HepG2 (cell line): ENCODE data around the gene GNG7. TPM values are rescaled to one million over a fixed set of nuclear protein-coding genes. Genes with fewer than 3 reads are reported as not detected.

Experiments
- ATAC-seq: fragments of 200-7000 bp; cut with Tn5 transposase; 3 replicates; pipeline ENCODE4 v1.9.1; 2020; ENCODE audit warnings: mild to moderate bottlenecking, moderate library complexity
- BruUV-seq: library from RNA; stranded (reverse); fragments of 400-500 nt; replicated peaks from 2 replicates; lab custom pipeline; 2021; lab: Mats Ljungman, UMichigan
- CTCF ChIA-PET: fragments of 300-600 bp; formaldehyde crosslinking; extraction: SDS; loops from one replicate; lab custom pipeline; 2021; ENCODE audit warnings: low total read pairs, inconsistent platforms, low intra/inter-chr PET ratio; lab: Yijun Ruan, JAX
- POLR2A ChIA-PET: fragments of 350-600 bp; sonication (Branson Sonifier 250); formaldehyde crosslinking; loops from one replicate; lab custom pipeline; 2020; ENCODE audit warnings: antibody characterized with exemption, inconsistent platforms; lab: Yijun Ruan, JAX
- DNase-seq: peaks from one replicate; pipeline ENCODE4 v3.0.0-alpha.2; 2015; ENCODE audit warnings: low spot score
- FAIRE-seq: peaks from 3 replicates; lab custom pipeline; 2011; peaks lifted over from hg19 to GRCh38; lab: Jason Lieb, UNC
- H2AFZ ChIP-seq: one replicate; pipeline ENCODE4 v1.6.1; 2011; ENCODE audit warnings: low read length, inconsistent platforms
- H3K27ac ChIP-seq: fragments of 300-600 bp; 3 replicates; pipeline ENCODE4 v1.8.0; 2011; ENCODE audit warnings: mixed run types, mild to moderate bottlenecking, mixed read lengths, low read length, inconsistent platforms; ENCODE audit not compliant: insufficient read depth; ENCODE audit errors: extremely low read length
- H3K27me3 ChIP-seq, 2 experiments: fragments of 200-600 bp in 1 of 2; 2 replicates in 1 of 2; 3 replicates in 1 of 2; pipeline versions ENCODE4 v1.6.0 to v1.8.0; 2011; ENCODE audit warnings: low read length in 2 of 2, mild to moderate bottlenecking in 2 of 2, moderate library complexity in 2 of 2, inconsistent platforms in 1 of 2; ENCODE audit not compliant: insufficient read depth in 2 of 2, control insufficient read depth in 1 of 2
- H3K36me3 ChIP-seq, 2 experiments: fragments of 200-600 bp in 1 of 2; replicated peaks in 1 of 2; 2 replicates in 1 of 2; 3 replicates in 1 of 2; pipeline versions ENCODE4 v1.5.1 to v1.8.0; 2011; ENCODE audit warnings: low read length in 2 of 2, inconsistent platforms in 1 of 2; ENCODE audit not compliant: insufficient read depth in 2 of 2, control insufficient read depth in 1 of 2
- H3K4me1 ChIP-seq: 2 replicates; pipeline ENCODE4 v1.5.1; 2012; ENCODE audit warnings: low read length, inconsistent platforms; ENCODE audit not compliant: insufficient read depth
- H3K4me2 ChIP-seq: 2 replicates; pipeline ENCODE4 v1.6.0; 2011; ENCODE audit warnings: low read depth, low read length, inconsistent platforms
- H3K4me3 ChIP-seq, 3 experiments: fragments of 200-600 bp in 1 of 3; sonication (generic), shearing (Covaris generic) in 1 of 3; replicated peaks in 1 of 3; 2 replicates each; pipeline ENCODE4 v1.5.1; 2011 to 2016; ENCODE audit warnings: low read length in 3 of 3, inconsistent platforms in 2 of 3, low read depth in 2 of 3, mild to moderate bottlenecking in 2 of 3, control low read depth in 1 of 3, mixed read lengths in 1 of 3; ENCODE audit not compliant: insufficient read depth in 1 of 3
- H3K79me2 ChIP-seq: one replicate; pipeline ENCODE4 v1.6.1; 2011; ENCODE audit warnings: low read length, inconsistent platforms; ENCODE audit not compliant: insufficient read depth
- H3K9ac ChIP-seq: 2 replicates; pipeline ENCODE4 v1.6.0; 2011; ENCODE audit warnings: mild to moderate bottlenecking, low read depth, low read length, inconsistent platforms; ENCODE audit not compliant: insufficient read depth
- H3K9me3 ChIP-seq: 2 replicates; pipeline ENCODE4 v1.5.1; 2012; ENCODE audit warnings: mild to moderate bottlenecking, low read length
- H4K20me1 ChIP-seq: 2 replicates; pipeline ENCODE4 v1.6.0; 2011; ENCODE audit warnings: inconsistent platforms, mild to moderate bottlenecking, low read length, moderate library complexity; ENCODE audit not compliant: insufficient read depth
- ADNP ChIP-seq: sonication (generic); formaldehyde crosslinking; IDR thresholded peaks from 2 replicates; pipeline ENCODE4 v1.4.0; 2020; ENCODE audit warnings: missing genetic modification reagents
- ZNF3 ChIP-seq: IDR thresholded peaks from 2 replicates; pipeline ENCODE4 v1.7.0; 2017; ENCODE audit warnings: inconsistent platforms
- WGBS: methylation state at CpG from one replicate; pipeline ENCODE4 v1.1.6; 2017; ENCODE audit warnings: low lambda C conversion rate; 5-methylcytosine and 5-hydroxymethylcytosine counted together
- in situ Hi-C: cut with HindIII; loops from 2 replicates; pipeline ENCODE4 v1.10.0; 2017; ENCODE audit warnings: low pct_unique_long_range_greater_than_20kb; ENCODE audit not compliant: extremely low pct_ligation_motif_present
- intact Hi-C: fragments of 100-400 bp; cut with micrococcal nuclease; formaldehyde crosslinking; loops from one replicate; pipeline ENCODE4 v1.10.0; 2022; ENCODE audit not compliant: unreplicated experiment
- polyA plus RNA-seq, 8 experiments: library from polyadenylated mRNA; depleted of rRNA in 3 of 8; stranded (reverse) in 7 of 8; unstranded in 1 of 8; fragments of >200 nt; fragmentation: Illumina TruSeq in 4 of 8; extraction: Trizol in 4 of 8; gene quantifications; 2 replicates each; pipeline versions ENCODE4 v1.2.1 to v1.2.3, GENCODE V29; 2011 to 2016; ENCODE audit warnings: low read depth in 4 of 8, missing spikeins in 1 of 8, mixed read lengths in 1 of 8; ENCODE audit not compliant: insufficient read depth in 1 of 8
- total RNA-seq, 5 experiments: library from RNA; depleted of rRNA; stranded (reverse); fragments of >200 nt; fragmentation: Illumina TruSeq; extraction: Trizol; gene quantifications; 2 replicates each; pipeline ENCODE4 v1.2.3, GENCODE V29; 2016; ENCODE audit warnings: low read depth in 1 of 5
- TF ChIP-seq, protein P1 (sequence below): sonication (generic); formaldehyde crosslinking; IDR thresholded peaks from 2 replicates; pipeline ENCODE4 v1.4.0; 2020; ENCODE audit warnings: mild to moderate bottlenecking, missing genetic modification reagents
- TF ChIP-seq, protein P2 (sequence below): sonication (generic); formaldehyde crosslinking; IDR thresholded peaks from 2 replicates; pipeline ENCODE4 v1.5.0; 2020; ENCODE audit warnings: mild to moderate bottlenecking, missing genetic modification reagents, borderline replicate concordance

GNG7 gene
- total and polyA plus RNA-seq, 2 of the 13 experiments (the other 11 are each of a cell fraction or from before 2014, with no cell fraction given) = 1.4 to 3.3 TPM

DNA sequence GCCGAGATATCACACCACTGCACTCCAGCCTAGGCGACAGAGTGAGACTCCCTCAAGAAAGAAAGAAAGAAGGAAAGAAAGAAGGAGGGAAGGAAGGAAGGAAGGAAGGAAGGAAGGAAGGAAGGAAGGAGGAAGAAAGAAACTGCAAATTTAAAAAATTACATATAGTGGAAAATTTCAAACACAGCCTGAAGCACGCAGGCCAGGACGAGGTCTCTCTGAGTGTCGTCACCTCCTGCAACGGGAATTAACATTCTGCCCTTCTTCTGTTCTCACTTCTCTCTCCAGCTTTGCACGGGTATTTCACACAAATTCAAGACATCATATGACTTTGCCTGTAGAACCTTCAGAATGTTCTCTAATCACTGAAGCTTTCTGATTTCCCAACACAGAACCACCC is 108.2 kb downstream of the GNG7 start:
- Histone ChIP-seq H3K27me3 (no peaks in the 10 kb centered on the region), H3K9me3 (no peaks in the 10 kb centered on the region), H3K79me2 (no peaks in the 10 kb centered on the region), H3K4me2 (no peak overlapping the region), H3K27ac (no peak overlapping the region), H3K4me1 (peaks cover 42% of the 10 kb centered on the region), H2AFZ (no peak overlapping the region), H3K9ac (no peak overlapping the region), H4K20me1 (no peaks in the 10 kb centered on the region), H3K36me3 (no peaks in the 10 kb centered on the region), H3K4me3 (no peak overlapping the region)
- intact Hi-C loops = loop anchor here (1.0 kb wide), 1 partner anchor 26 kb away; no protein-coding TSS in a partner anchor
- ChIA-PET CTCF (no interaction called here), POLR2A (interaction anchor here (2.0 kb wide), 1 partner anchor 118 kb away, joined by 6 read pairs; the partner anchor contains the start of gene GADD45B)
- DNase-seq (no peak), FAIRE-seq (no peak), ATAC-seq (no peak)
- no peak for TF ChIP-seq ZNF3 (CRISPR knock-in tag)
- 82% methylated on average over 7 of the region's 7 CpGs for WGBS
- in situ Hi-C loops = no loop called here
- BruUV-seq = no TSS peak

DNA sequence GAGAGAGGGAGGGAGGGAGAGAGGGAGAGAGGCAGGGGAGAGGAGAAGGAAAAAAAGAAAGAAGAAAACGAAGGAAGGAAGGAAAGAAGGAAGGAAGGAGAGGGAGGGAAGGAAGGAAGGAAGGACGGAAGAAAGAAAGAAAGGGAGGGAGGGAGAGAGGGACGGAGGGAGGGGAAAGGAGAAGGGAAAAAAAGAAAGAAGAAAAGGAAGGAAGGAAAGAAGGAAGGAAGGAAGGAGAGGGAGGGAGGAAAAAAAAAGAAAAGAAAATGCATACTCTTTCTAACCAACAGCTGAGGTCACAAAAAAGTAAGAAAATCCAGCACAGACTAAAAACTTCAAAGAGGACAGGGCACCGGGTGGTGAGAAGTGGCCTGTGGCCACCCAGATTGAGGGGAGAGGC is 109.7 kb downstream of the GNG7 start:
- in situ Hi-C loops (no loop called here), intact Hi-C loops (no loop called here)
- TF ChIP-seq ADNP (CRISPR knock-in tag) = no peak
- TF ChIP-seq, protein P1, sequence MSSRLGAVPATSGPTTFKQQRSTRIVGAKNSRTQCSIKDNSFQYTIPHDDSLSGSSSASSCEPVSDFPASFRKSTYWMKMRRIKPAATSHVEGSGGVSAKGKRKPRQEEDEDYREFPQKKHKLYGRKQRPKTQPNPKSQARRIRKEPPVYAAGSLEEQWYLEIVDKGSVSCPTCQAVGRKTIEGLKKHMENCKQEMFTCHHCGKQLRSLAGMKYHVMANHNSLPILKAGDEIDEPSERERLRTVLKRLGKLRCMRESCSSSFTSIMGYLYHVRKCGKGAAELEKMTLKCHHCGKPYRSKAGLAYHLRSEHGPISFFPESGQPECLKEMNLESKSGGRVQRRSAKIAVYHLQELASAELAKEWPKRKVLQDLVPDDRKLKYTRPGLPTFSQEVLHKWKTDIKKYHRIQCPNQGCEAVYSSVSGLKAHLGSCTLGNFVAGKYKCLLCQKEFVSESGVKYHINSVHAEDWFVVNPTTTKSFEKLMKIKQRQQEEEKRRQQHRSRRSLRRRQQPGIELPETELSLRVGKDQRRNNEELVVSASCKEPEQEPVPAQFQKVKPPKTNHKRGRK (CRISPR knock-in tag) = peak; percentile 95
- TF ChIP-seq, protein P2, sequence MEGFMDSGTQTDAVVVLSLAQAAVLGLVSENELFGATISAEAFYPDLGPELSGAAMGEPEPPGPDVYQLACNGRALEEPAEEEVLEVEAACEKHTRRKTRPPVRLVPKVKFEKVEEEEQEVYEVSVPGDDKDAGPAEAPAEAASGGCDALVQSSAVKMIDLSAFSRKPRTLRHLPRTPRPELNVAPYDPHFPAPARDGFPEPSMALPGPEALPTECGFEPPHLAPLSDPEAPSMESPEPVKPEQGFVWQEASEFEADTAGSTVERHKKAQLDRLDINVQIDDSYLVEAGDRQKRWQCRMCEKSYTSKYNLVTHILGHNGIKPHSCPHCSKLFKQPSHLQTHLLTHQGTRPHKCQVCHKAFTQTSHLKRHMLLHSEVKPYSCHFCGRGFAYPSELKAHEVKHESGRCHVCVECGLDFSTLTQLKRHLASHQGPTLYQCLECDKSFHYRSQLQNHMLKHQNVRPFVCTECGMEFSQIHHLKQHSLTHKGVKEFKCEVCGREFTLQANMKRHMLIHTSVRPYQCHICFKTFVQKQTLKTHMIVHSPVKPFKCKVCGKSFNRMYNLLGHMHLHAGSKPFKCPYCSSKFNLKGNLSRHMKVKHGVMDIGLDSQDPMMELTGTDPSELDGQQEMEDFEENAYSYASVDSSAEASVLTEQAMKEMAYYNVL (CRISPR knock-in tag) = 0 out of 2 replicates have a peak, but pooled peaks have one; percentile 44
- Histone ChIP-seq H3K79me2 (no peaks in the 10 kb centered on the region), H3K27me3 (no peaks in the 10 kb centered on the region), H3K4me1 (peaks cover 49% of the 10 kb centered on the region), H2AFZ (no peak overlapping the region), H3K4me3 (no peak overlapping the region), H3K9me3 (no peaks in the 10 kb centered on the region), H3K27ac (no peak overlapping the region), H3K9ac (no peak overlapping the region), H3K36me3 (no peaks in the 10 kb centered on the region), H4K20me1 (no peaks in the 10 kb centered on the region), H3K4me2 (0 out of 2 replicates have a peak overlapping the region, but pooled peaks have one; percentile 1)
- no peak for FAIRE-seq
- DNase-seq = no peak
- WGBS = 54% methylated on average over 4 of the region's 4 CpGs
- no peak for ATAC-seq
- CTCF ChIA-PET = no interaction called here
- POLR2A ChIA-PET = interaction anchor here (1.4 to 3.1 kb wide), 3 partner anchors 14 to 117 kb away, joined by 5 to 23 read pairs (median 9); partner anchors contain the start of gene GADD45B
- no TSS peak for BruUV-seq
